Esophagus squamous epithelium (tissue), 4 donors: ENCODE data around the gene CNTNAP2.

ENCODE experiments used
- POLR2A ChIP-seq, 4 donors: fragments of 450-650 bp; IDR thresholded peaks; one replicate each; pipeline ENCODE4 v1.6.1; 2017; ENCODE audit warnings: antibody characterized with exemption in 4 of 4, mild to moderate bottlenecking in 4 of 4, moderate library complexity in 3 of 4
- TF ChIP-seq, protein P1 (sequence below), 6 experiments: fragments of 450-650 bp in 4 of 6; fragments of 200-600 bp in 2 of 6; sonication (generic) in 2 of 6; IDR thresholded peaks; one replicate each; pipeline ENCODE4 v1.5.1; 2016 to 2019; ENCODE audit warnings: antibody characterized with exemption in 6 of 6, mild to moderate bottlenecking in 4 of 6, moderate library complexity in 4 of 6

DNA sequence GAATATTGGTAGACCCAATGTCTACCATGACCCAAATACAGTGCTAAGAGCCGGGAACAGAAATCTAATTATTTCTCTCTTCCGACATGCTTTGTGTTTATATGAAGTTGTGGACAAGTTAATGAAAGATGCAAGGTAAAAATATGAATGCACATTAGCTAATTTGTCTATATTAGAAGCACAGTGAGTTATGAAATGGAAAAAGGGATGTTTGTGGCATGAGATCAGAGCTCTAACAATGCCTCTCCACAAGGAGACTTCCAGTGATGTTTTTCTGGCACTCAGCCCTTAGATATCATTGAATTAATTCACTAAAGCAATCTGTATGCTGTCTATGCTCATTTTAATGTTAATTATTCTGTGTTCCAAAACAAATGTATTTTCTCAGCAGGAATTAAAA lies 897.2 kb downstream of the CNTNAP2 start:
- TF ChIP-seq, protein P1, sequence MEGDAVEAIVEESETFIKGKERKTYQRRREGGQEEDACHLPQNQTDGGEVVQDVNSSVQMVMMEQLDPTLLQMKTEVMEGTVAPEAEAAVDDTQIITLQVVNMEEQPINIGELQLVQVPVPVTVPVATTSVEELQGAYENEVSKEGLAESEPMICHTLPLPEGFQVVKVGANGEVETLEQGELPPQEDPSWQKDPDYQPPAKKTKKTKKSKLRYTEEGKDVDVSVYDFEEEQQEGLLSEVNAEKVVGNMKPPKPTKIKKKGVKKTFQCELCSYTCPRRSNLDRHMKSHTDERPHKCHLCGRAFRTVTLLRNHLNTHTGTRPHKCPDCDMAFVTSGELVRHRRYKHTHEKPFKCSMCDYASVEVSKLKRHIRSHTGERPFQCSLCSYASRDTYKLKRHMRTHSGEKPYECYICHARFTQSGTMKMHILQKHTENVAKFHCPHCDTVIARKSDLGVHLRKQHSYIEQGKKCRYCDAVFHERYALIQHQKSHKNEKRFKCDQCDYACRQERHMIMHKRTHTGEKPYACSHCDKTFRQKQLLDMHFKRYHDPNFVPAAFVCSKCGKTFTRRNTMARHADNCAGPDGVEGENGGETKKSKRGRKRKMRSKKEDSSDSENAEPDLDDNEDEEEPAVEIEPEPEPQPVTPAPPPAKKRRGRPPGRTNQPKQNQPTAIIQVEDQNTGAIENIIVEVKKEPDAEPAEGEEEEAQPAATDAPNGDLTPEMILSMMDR (IDR thresholded peaks at IDR 0.05): no peak
- no peak for TF ChIP-seq POLR2A (IDR thresholded peaks at IDR 0.05)
